RWPE1 (cell line): Measurements from ENCODE around the gene USP32.

Experiments
- CTCF ChIA-PET: fragments of 350-600 bp; sonication (Branson Sonifier 250); formaldehyde crosslinking; extraction: SDS; loops from one replicate; lab custom pipeline; 2021; lab: Yijun Ruan, JAX
- POLR2A ChIA-PET: fragments of 400-600 bp; formaldehyde crosslinking; extraction: SDS; loops from one replicate; lab custom pipeline; 2020; ENCODE audit warnings: antibody characterized with exemption; ENCODE audit not compliant: low non-redundant PET; lab: Yijun Ruan, JAX
- DNase-seq: peaks from one replicate; pipeline ENCODE4 v3.0.0; 2012; ENCODE audit warnings: low spot score
- H3K27ac ChIP-seq: fragments of 450-650 bp; 2 replicates; pipeline ENCODE4 v1.5.1; 2017
- CTCF ChIP-seq: fragments of 450-650 bp; conservative IDR thresholded peaks from 2 replicates; pipeline ENCODE4 v1.5.1; 2017; ENCODE audit warnings: low read depth, mild to moderate bottlenecking

USP32 gene

GRCh38 chr17:60403523-60403810 lies 11.5 kb upstream of the USP32 start:
- ChIA-PET POLR2A (no interaction called here), CTCF (interaction anchor here (0.6 kb wide), 1 partner anchor 438 kb away, joined by 3 read pairs; no protein-coding TSS in a partner anchor)
- no peak overlapping the region for H3K27ac ChIP-seq
- no peak for DNase-seq
- TF ChIP-seq CTCF = no peak

- no peak for DNase-seq
- POLR2A ChIA-PET = no interaction called here
- H3K27ac ChIP-seq = no peak overlapping the region
- no peak for TF ChIP-seq CTCF
- CTCF ChIA-PET = no interaction called here
Observed at GRCh38 chr17:60401819-60402218, 9.9 kb upstream of the USP32 start.

- ChIA-PET CTCF (no interaction called here), POLR2A (no interaction called here)
- no peak for DNase-seq
- no peak for TF ChIP-seq CTCF
- H3K27ac ChIP-seq = no peak overlapping the region
Observed at GRCh38 chr17:60398227-60398959, 6.5 kb upstream of the USP32 start.

- no peak overlapping the region for H3K27ac ChIP-seq
- TF ChIP-seq CTCF = no peak
- ChIA-PET POLR2A (no interaction called here), CTCF (no interaction called here)
- no peak for DNase-seq
Observed at GRCh38 chr17:60396412-60396811, 4.5 kb upstream of the USP32 start.

- no peak overlapping the region for H3K27ac ChIP-seq
- TF ChIP-seq CTCF = no peak
- DNase-seq = no peak
- ChIA-PET POLR2A (no interaction called here), CTCF (no interaction called here)
Observed at GRCh38 chr17:60395508-60396065, 3.7 kb upstream of the USP32 start.

- CTCF ChIA-PET = interaction anchor here (0.8 kb wide), 1 partner anchor 10 kb away, joined by 3 read pairs; no protein-coding TSS in a partner anchor
- no peak for TF ChIP-seq CTCF
- no peak for DNase-seq
- peak overlapping the region; percentile 97 for H3K27ac ChIP-seq
- POLR2A ChIA-PET = no interaction called here
Observed at GRCh38 chr17:60393840-60394723, 2.1 kb upstream of the USP32 start.
